ENCODE results near the gene ZNF157.

DNA sequence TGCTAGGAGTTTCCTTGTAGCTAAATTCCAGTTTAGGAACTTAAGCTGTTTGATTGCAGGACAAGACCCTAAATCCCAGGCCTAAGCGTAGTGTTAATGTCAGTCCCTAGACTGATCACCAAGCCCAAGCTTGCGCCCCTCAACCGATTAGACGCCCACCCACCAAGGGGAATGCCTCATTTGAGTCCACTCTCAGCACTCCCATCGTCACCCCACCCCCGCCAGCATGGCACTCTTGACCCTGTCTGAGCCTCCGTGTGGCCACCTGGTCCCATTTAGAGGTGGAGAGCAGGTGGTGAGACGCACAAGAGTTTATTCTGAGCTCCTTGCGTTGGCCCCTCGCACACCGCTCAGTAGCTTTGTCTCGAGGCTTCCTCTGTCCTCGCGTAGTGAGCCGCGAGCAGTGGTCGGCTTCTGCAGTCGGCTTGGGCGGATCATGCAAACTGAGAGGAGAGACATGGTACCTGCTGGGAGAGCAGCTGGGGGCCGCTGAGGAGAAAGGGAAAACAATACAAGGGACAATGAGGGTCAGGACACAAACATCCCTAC lies 48.5 kb upstream of the ZNF157 start:
- TF ChIP-seq SNAI2 (CRISPR knock-in tag; IDR thresholded peaks at IDR 0.05) (no peak), BACH2 (CRISPR knock-in tag; IDR thresholded peaks at IDR 0.05; ENCODE audit: borderline replicate concordance) (no peak), ESRRG (CRISPR knock-in tag; IDR thresholded peaks at IDR 0.05) (no peak), TCF4 (CRISPR knock-in tag; IDR thresholded peaks at IDR 0.05; ENCODE audit: borderline replicate concordance) (no peak), ZFP3 (CRISPR knock-in tag; IDR thresholded peaks at IDR 0.05) (no peak)
- TF ChIP-seq, protein P1, sequence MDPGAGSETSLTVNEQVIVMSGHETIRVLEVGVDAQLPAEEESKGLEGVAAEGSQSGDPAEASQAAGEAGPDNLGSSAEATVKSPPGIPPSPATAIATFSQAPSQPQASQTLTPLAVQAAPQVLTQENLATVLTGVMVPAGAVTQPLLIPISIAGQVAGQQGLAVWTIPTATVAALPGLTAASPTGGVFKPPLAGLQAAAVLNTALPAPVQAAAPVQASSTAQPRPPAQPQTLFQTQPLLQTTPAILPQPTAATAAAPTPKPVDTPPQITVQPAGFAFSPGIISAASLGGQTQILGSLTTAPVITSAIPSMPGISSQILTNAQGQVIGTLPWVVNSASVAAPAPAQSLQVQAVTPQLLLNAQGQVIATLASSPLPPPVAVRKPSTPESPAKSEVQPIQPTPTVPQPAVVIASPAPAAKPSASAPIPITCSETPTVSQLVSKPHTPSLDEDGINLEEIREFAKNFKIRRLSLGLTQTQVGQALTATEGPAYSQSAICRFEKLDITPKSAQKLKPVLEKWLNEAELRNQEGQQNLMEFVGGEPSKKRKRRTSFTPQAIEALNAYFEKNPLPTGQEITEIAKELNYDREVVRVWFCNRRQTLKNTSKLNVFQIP (CRISPR knock-in tag; IDR thresholded peaks at IDR 0.05; ENCODE audit: borderline replicate concordance, low read depth): no peak
- TF ChIP-seq, protein P2, sequence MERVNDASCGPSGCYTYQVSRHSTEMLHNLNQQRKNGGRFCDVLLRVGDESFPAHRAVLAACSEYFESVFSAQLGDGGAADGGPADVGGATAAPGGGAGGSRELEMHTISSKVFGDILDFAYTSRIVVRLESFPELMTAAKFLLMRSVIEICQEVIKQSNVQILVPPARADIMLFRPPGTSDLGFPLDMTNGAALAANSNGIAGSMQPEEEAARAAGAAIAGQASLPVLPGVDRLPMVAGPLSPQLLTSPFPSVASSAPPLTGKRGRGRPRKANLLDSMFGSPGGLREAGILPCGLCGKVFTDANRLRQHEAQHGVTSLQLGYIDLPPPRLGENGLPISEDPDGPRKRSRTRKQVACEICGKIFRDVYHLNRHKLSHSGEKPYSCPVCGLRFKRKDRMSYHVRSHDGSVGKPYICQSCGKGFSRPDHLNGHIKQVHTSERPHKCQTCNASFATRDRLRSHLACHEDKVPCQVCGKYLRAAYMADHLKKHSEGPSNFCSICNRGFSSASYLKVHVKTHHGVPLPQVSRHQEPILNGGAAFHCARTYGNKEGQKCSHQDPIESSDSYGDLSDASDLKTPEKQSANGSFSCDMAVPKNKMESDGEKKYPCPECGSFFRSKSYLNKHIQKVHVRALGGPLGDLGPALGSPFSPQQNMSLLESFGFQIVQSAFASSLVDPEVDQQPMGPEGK (CRISPR knock-in tag; IDR thresholded peaks at IDR 0.05; ENCODE audit: borderline replicate concordance): no peak
- TF ChIP-seq, protein P3, sequence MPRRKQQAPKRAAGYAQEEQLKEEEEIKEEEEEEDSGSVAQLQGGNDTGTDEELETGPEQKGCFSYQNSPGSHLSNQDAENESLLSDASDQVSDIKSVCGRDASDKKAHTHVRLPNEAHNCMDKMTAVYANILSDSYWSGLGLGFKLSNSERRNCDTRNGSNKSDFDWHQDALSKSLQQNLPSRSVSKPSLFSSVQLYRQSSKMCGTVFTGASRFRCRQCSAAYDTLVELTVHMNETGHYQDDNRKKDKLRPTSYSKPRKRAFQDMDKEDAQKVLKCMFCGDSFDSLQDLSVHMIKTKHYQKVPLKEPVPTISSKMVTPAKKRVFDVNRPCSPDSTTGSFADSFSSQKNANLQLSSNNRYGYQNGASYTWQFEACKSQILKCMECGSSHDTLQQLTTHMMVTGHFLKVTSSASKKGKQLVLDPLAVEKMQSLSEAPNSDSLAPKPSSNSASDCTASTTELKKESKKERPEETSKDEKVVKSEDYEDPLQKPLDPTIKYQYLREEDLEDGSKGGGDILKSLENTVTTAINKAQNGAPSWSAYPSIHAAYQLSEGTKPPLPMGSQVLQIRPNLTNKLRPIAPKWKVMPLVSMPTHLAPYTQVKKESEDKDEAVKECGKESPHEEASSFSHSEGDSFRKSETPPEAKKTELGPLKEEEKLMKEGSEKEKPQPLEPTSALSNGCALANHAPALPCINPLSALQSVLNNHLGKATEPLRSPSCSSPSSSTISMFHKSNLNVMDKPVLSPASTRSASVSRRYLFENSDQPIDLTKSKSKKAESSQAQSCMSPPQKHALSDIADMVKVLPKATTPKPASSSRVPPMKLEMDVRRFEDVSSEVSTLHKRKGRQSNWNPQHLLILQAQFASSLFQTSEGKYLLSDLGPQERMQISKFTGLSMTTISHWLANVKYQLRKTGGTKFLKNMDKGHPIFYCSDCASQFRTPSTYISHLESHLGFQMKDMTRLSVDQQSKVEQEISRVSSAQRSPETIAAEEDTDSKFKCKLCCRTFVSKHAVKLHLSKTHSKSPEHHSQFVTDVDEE (CRISPR knock-in tag; IDR thresholded peaks at IDR 0.05): no peak
